HK-2 (cell line): ENCODE results near the gene TMEM145.

Source experiments
- DNase-seq: peaks from one replicate; pipeline ENCODE4 v3.0.0-alpha.2; 2018; ENCODE audit not compliant: unreplicated experiment

TMEM145 gene

DNA sequence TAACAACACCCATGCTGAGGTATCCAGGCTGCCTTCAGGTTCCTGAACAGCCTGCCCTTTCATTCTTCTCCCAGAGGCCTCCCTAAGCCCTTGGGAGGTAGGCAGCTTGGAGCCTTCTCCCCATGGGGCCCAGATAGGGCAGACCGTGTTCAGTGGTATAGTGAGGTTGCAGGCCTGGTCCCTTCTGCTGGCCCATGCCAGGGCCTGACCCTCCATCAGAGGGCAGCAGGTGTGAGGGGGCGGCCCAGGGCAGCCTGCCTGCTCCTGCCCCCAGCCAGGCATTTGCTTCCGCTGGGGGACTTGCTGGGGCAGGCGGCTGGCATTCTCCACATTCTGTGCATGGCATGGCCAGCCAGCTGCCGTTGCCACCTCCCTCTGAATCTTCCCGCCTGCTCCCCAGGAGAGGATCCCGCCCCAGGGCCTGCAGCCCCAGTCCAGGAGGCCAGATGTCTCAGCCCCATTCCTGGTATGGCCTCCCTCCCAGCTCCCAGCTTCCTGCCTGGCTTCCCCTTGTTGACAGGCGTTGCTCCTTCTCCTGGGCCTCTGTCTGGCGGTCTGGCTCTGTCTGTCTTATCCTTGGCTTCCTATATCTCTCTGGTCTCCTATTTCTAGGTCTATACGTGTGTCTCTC, 35.2 kb upstream of the TMEM145 start:
- peak; percentile 49 for DNase-seq

DNA sequence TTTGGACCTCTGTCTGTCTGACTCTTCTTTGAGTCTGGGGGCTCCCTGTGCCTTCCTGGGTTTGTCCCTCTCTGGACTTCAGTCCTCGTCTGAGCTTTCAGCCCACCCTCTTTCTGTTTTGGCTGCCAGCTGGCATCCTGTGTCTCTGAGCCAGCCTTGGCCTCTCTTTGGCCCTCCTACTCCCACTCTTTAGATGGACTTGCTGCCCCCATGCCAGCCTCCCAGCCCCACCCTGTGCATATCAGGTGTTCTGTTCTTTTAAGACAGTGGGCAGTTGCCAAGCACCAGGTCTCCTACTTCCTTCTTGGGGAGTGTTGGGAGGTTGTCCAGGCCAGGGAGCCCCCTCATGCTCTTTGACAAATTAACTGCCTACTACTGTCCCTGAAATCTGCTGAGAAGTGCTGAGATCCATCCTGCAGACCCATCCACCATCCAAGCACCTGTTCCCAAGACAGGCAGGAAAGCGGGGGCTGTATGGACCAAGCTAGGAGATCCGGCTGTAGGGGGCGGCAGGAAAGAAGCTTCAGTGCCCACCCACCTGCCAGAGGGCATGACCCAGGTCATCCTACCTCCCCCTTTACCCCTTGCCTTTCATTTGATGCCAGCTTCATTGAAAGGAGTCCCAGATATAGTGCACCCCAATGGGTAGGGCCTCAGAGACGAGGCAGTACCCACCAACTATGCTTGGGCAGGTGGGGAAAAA, 34.5 kb upstream of the TMEM145 start:
- no peak for DNase-seq

DNA sequence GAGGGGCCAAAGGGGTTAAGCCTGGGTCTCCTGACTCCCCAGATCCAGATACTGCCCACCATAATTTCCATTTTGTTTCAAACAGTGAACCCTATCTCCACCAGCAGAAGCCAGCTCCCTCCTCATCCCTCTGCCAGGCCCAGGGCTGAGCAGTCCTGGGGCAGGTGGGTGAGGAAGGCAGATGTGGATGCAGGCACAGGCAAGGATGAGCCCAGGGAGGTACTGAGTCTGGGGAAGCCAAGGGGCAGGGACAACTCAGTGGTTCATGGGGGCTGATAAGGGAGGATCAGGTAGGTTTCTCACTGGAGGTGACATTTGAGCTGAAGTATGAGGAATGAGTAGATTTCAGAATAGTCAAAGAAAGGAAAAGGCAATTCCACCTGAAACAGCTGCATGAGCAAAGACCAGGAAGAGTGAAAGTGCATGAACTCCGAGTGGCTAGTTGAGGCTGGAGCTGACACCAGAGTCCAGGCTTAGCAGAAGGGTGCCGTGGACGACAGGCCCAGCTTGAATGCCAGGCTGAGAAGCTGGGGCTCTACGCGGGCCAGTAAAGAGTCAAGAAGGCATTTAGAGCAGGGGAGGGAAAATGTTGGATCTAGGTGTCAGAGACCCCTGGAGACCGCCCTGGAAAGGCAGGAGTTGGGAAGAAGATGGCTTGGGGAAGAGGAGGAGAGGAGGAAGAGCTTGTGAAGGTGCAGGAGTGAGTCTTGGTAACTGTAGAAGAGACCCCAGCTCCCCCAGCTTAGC, 33.8 kb upstream of the TMEM145 start:
- no peak for DNase-seq

DNA sequence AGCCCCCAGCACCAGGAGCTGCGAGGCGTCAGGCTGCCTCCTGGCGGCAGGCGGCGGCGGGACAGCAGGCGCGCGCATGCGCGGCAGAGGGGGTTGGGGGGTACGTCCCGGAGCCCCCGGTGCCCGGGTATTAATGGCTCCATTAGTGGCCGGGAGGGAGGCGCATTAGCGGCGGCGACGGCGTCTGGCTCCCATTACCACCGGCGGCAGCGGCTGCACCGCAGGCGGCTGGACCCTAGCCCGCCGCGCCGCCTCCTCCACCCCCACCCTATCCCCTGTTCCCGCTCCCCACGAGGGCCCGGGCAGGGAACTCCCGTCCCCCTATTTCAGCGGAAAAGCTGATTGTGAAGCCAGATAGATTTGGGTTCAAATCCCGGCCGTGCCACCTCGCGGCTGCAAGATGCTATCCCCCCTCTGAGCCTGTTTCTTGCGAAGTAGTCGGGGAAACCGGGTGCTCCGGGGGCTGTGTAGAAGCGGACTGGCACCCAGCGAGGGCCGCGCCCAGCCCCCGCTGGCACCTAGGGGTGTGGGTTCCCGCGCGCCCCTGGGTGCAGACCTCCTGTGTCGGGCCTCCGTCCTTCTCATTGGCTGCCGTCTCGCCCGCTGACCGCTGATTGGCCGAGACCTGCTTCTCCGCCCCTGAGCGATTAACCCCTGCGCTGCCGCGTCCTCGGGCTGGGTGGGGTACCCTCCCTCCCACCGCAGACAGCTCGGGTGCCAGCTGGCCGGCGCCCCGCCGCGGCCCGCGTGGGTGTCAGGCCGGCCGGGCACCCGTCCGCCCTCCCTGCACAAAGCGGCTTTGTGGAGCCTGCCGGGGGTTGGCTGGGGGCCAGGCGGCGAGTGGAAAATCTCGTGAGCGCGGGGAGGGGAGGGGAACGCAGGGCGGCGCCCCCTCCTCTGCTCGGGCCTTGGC, 33.0 kb upstream of the TMEM145 start:
- DNase-seq = peak; percentile 94

DNA sequence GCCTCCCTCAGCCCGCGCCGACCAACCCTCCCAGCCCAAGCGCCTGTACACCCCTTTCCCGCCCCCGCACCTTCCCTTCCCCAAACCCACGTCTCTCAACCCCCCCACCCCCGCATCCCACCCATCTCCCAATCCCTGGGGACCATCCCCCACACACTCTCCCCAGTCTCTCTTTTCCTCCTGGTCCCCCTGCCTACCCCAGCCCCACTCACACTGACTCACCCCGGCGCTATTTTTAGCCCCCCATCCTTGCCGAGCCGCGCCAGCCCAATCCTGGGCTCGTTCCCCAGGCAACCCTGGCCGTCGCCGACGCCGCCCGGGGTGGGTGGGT, 32.3 kb upstream of the TMEM145 start:
- DNase-seq = peak; percentile 47

DNA sequence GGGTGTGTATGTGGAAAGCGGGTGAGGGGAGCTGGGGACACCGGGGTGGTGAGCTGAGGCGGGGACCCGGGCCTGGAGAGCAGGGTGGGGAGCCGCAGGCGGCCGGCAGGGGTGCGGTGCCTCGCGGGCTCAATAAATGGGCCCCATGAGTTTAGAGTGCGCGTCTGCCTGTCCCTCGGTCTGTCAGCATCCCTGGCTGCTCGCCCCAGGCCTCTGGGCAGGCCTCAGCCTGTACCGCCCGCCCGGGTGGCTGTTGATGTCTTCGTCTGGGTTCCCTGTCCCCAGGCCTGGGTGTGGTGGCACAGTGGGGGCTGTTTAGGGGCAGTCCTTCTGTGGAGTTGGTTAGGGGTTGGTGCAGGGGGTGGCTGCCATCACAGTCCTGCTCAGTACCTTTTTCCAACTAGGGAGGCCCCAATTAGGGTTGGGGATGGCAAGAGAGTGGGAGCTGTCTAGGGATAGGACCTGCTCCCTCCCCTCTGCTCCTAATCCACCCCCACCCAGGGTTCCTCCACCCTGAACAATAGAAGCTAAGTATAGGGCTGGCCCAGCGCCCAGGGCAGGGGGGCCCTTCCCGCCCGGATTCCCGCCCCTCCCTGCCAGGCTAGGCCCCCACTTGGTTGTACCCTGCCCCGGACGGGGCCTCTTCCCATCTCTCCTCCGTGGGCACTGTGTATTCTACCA, 31.8 kb upstream of the TMEM145 start:
- peak; percentile 49 for DNase-seq

DNA sequence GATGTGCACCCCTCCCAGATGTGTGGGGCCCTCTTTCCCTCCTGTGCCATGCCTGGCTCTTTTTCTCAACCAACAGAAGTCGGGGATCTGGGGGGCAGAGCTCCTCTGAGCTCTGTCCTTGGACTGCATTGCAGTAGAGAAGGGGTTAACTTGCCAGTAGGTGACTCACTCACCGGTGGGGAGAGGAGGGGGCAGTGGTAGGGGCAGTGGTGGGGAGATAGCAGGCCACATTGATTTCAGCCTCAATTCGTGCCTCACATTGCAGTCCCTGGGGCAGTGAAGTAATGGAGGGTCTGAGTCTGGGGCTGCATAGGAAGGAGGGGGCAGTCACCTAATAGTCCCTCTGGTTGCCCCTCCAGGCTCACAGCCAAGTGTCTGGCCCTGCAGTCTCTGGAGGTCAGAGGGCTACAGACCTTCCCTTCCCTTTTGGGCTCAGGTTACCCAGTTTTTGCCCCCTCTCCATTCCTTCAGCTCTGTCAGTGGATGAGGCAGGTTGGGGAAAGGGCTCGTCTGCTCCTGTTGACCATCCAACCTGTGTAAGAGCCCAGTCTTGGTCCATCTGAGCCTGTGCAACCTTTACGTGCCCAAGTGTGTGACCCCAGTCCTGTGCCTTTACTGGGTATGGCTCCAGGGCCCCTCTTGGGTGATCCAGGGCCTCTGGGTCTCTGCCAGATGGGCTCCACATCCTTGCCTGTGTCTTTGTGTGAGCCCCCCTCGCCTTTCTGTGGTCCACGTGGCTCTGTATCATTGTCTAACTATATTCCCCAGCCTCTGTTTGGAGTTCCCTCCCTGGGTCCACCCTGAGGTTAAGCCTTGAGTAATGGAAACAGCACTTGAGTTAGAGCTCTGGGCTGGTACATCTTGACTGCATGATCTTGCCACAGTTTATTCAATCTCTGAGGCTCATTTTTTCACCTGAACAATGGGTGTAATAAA, 31.0 kb upstream of the TMEM145 start:
- DNase-seq = peak; percentile 52

DNA sequence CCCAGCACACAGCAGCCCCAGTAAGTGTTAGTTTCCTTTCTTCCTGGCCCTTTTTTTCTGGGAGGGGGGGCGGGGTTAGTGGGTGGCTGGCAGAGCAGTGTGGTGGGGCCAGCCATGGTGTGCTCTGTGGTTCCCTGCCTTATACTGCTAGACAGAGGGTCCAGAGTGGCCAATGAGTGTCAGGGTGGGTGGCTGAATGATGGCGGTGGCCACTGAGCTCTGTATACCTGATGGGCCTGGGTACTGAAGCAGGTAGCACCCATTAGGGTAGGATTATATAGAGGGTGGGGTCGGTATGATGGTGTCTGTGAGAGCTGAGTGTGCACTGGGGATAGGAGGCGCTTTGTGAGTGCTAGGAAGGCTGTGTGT, 30.3 kb upstream of the TMEM145 start:
- peak; percentile 26 for DNase-seq

DNA sequence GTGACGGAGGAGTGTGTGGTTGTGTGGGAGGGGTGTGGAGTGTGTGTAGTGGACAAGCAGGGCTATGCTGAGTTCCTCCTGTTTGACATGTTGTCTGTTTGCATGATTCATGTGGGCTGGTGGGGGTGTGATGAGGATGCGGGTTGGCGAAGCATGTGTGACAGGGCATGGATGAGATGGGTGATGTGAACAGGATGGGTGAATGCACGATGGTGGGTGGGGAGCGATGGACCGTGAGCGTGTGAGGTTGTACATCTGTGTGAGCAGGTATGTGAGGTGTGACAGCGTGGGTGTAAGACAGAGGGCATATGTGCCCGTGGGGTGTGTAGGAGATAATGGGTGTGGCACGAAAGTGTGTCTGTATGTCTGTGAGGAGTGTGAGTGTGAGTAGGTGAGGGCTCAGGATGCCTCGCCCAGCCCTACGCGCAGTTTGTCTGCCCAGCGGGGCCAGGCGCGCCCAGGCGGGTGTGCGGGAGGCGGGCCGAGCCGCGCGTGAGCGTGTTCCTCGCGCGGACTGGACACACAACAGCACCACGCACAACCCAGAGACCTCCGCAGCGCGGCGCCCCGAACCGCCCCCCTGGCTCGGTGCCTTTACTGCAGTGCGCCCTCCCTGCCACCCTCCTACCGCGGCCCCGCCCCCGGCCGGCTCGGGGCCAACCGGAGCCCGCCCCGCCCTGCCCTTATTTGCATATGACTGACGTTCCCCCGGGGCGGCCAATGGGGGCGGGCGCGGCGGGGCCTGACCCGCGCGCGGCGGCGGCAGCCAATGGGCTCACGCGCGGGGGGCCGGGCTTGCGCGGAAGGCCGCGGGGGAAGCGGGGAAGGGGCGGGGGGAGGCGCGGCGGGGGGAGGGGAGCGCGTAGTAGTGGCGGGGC, 29.7 kb upstream of the TMEM145 start:
- DNase-seq = peak; percentile 92

DNA sequence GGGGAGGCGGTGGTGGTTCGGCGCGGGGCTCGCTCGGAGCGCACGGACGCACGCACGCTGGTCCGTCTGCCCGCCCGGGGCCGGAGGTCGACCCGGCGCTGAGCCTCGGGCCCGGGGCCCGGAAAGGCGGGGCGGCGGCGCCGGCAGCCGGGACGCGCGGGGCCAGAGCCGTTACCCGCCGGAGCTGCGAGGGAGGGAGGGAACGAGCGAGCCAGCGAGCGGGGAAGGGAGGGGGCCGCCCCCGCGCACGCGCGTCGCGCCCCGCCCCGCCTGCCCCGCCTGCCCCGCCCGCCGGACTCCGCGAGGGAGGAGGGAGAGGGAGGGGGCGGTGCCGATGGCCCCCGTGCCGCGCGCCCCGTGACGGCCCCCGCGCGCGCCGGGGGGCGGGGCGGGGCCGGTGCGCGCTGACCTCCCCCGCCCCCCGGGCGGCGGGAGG, 29.0 kb upstream of the TMEM145 start:
- DNase-seq = peak; percentile 85

DNA sequence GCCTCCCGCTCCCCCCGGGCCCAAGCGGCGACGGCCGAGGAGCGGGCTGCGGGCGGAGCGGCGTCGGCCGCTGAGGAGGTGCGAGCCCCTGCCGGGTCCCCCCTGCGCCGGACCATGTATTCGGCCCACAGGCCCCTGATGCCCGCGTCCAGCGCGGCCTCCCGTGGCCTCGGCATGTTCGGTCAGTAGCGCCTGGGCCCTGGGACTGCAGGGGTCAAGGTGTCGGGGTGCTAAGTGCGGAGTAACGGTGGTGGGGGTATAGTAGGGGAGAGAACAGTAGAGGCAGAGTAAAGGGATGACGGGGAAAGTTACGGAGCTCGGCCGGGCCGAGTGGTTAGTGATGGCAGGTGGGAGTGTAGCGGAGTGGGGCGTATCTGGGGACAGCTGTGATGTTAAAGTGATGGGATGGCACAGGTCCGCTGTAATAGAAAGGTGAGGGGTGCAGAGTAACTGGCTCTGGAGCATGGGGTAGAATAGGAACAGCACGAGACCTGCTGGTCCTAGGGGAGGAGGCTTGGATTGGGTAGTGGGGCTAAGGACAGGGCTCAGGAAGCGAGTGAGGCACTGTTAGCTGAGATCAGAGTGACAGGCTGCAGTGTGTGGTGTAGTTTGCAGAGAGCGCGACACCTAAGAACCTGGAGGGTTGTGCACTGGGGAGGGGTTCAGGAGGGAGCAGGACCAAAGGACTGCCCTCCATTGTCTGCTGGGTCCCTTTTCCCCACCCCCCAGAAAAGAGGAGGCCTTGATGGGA, 28.3 kb upstream of the TMEM145 start:
- no peak for DNase-seq

DNA sequence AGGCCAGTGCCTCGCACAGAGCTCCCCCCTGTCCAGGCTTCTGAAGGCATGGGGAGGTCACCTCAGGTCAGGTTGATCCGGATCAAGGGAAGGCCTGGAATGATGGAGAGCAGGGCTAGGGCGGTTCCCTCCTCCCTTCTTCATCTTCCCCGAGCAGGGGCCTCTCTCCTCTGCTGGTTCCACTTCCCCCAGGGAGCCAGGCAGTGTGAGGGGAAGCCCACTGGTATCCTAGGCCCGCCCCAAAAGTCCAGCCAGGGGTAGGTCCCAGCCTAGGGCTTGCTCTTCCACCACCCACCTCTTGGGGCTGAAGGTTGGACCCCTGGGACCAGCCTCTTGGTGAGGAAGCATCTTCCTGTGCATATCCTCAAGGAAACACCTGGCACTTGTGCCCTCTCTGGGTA, 27.6 kb upstream of the TMEM145 start:
- DNase-seq = no peak

DNA sequence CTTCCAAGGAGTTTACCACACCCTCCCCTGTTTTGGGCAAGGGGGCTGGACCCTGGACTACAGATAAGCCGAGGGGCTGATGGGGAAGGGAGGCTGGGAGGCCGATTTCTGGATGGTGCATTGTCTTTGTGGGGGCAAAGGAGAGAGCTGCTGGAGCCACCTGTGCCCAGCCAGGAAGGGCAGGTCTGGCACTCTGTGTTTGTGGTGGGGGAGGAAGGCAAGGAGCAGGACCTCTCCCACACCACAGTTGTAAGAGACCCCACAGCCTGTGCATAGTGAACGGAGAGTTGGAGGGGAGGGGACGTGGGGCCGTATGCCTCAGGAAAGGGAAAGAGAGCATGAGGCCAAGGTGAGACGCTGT, 27.1 kb upstream of the TMEM145 start:
- DNase-seq = no peak

DNA sequence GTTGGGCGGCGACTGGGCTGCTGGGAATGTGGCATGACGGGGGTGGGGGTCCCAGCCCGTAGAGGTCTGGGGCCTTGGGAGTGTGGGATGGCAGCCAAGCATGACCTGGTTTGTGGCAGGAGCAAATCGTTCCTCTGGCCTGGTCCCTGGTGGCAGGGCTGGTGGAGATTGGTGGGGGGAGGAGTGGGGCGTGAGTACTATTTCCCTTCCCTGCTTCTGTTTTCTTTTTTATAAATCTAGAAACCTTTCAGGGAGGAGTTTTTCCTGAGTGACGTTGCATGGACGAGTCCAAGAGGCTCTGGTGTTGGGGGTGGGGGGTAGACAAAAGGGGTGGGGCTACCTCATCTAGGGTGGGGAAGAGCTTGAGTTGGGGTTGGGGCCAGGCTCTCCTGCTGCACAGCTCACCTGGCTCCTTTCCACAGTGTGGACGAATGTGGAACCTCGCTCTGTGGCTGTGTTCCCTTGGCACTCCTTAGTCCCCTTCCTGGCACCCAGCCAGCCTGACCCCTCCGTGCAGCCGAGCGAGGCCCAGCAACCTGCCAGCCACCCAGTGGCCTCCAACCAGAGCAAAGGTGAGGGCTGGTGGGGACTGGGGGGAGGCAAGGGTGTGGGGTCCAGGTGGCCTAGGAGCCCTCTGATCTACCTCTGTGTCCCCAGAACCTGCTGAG, 26.6 kb upstream of the TMEM145 start:
- DNase-seq = no peak

DNA sequence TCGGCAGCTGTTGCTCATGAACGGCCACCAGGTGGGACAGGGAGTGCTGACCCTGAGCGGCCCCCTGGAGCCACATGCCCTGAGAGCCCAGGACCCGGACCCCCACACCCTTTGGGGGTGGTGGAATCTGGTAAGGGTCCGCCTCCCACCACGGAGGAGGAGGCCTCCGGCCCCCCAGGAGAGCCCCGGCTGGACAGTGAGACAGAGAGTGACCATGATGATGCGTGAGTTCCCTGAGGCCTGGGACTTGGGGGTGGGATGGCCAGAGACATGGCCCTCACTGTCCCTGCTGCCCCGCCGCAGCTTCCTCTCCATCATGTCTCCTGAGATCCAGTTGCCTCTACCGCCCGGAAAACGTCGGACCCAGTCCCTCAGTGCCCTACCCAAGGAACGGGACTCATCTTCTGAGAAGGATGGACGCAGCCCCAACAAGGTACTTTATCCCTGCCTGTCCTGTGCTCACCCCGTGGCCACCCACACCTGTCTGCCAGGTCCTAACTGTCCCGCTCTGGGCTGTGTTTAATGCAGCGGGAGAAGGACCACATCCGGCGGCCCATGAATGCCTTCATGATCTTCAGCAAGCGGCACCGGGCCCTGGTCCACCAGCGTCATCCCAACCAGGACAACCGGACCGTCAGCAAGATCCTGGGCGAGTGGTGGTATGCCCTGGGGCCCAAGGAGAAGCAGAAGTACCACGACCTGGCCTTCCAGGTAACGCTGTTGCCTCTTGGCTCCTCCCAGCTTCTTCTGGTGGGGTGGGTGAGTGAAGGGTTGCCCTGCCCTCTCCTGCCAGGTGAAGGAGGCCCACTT, 25.9 kb upstream of the TMEM145 start:
- no peak for DNase-seq

DNA sequence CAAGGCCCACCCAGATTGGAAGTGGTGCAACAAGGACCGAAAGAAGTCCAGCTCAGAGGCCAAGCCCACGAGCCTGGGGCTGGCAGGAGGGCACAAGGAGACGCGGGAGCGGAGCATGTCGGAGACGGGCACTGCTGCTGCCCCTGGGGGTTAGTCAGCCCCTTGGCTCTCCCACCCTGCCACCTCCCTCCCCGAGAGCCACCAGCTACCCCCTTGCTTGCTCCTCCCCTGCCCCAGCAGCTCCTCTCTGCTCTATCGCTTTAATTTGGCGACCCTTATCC, 25.3 kb upstream of the TMEM145 start:
- DNase-seq = no peak

DNA sequence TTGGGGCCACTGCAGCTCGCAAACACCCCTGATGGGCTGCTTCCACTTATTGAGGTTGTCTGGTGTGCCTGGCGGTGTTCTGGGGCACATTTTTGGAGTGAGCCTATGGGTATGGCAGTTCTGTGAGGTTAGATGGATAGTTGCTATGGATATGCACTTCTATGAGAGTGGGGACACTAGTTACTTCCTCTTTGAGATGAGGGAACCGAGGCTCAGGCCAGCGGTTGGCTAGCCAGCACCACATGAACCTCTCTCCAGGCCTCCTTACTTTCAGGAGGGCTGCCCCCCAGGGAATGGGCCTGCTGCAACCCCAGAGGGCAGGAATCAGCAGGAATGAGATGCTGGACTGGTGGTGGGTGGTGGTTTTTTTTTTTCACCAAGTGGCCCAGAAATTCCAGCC, 24.7 kb upstream of the TMEM145 start:
- no peak for DNase-seq
